UCSD-AML1 (cell line): Measurements from ENCODE around the gene TMEM123.
"Not testable (repeated sequence)": the region's sequence is repeated elsewhere in the genome, so short reads cannot be mapped to it uniquely, and the experiment has no call there.

Source experiments
- DNase-seq: peaks from one replicate; lab custom pipeline; 2025; ENCODE audit not compliant: unreplicated experiment; lab: John Stamatoyannopoulos, UW

The TMEM123 gene

GRCh38 chr11:102449651-102450570 lies 2.7 kb downstream of the TMEM123 start:
- no peak for DNase-seq

GRCh38 chr11:102448869-102449224 lies 3.7 kb downstream of the TMEM123 start:
- peak; percentile 13 for DNase-seq

GRCh38 chr11:102447941-102448868 lies 4.4 kb downstream of the TMEM123 start:
- no peak for DNase-seq

- no peak for DNase-seq
These were observed 5.4 kb downstream of the TMEM123 start for GRCh38 chr11:102447193-102447592.

- no peak for DNase-seq
These were observed 6.0 kb downstream of the TMEM123 start for GRCh38 chr11:102446606-102447005.

- not testable (repeated sequence) for DNase-seq
These were observed 7.9 kb downstream of the TMEM123 start for GRCh38 chr11:102444693-102445092.

- not testable (repeated sequence) for DNase-seq
These were observed 8.4 kb downstream of the TMEM123 start for GRCh38 chr11:102444142-102444541.

- not testable (repeated sequence) for DNase-seq
These were observed 13.6 kb downstream of the TMEM123 start for GRCh38 chr11:102439063-102439363.

- DNase-seq: no peak
These were observed 14.1 kb downstream of the TMEM123 start for GRCh38 chr11:102438311-102439062.

- DNase-seq: no peak
These were observed 14.8 kb downstream of the TMEM123 start for GRCh38 chr11:102437727-102438126.

- no peak for DNase-seq
These were observed 15.6 kb downstream of the TMEM123 start for GRCh38 chr11:102436976-102437375.

- DNase-seq: no peak
These were observed 16.0 kb downstream of the TMEM123 start for GRCh38 chr11:102436561-102436960.

- no peak for DNase-seq
These were observed 16.9 kb downstream of the TMEM123 start for GRCh38 chr11:102435688-102436087.

GRCh38 chr11:102433571-102433970 lies 19.0 kb downstream of the TMEM123 start:
- not testable (repeated sequence) for DNase-seq

- not testable (repeated sequence) for DNase-seq
These were observed 20.0 kb downstream of the TMEM123 start for GRCh38 chr11:102432560-102432959.

GRCh38 chr11:102431404-102431803 lies 21.2 kb downstream of the TMEM123 start:
- DNase-seq: no peak

GRCh38 chr11:102430158-102430836 lies 22.3 kb downstream of the TMEM123 start:
- no peak for DNase-seq

- no peak for DNase-seq
These were observed 22.9 kb downstream of the TMEM123 start for GRCh38 chr11:102429691-102430090.

- no peak for DNase-seq
These were observed 23.3 kb downstream of the TMEM123 start for GRCh38 chr11:102429226-102429625.

GRCh38 chr11:102428696-102429095 lies 23.9 kb downstream of the TMEM123 start:
- no peak for DNase-seq

GRCh38 chr11:102427068-102427467 lies 25.5 kb downstream of the TMEM123 start:
- DNase-seq: no peak
